ENCODE results near the gene LGALS16.
"Not testable (repeated sequence)": the region's sequence is repeated elsewhere in the genome, so short reads cannot be mapped to it uniquely, and the experiment has no call there.

LGALS16 gene

GRCh38 chr19:39645800-39646411 is 9.8 kb upstream of the LGALS16 start:
- H3K36me3 ChIP-seq (ENCODE audit: control insufficient read depth, insufficient read depth, low read length): no peaks in the 10 kb centered on the region
- H3K4me3 ChIP-seq (replicated peaks; ENCODE audit: low read depth, low read length): no peak overlapping the region
- no peak for DNase-seq (ENCODE audit: extremely low read depth, insufficient read length)
- TF ChIP-seq CTCF (IDR thresholded peaks at IDR 0.05; ENCODE audit: insufficient read depth, low read length, poor library complexity, severe bottlenecking): no peak
- no peaks in the 10 kb centered on the region; the same call in 1 of the 2 replicates for H3K27me3 ChIP-seq (replicated peaks; ENCODE audit: control insufficient read depth, insufficient read depth, low read length)

- H3K36me3 ChIP-seq (ENCODE audit: control insufficient read depth, insufficient read depth, low read length): no peaks in the 10 kb centered on the region
- H3K4me3 ChIP-seq (replicated peaks; ENCODE audit: low read depth, low read length): no peak overlapping the region
- TF ChIP-seq CTCF (IDR thresholded peaks at IDR 0.05; ENCODE audit: insufficient read depth, low read length, poor library complexity, severe bottlenecking): no peak
- H3K27me3 ChIP-seq (replicated peaks; ENCODE audit: control insufficient read depth, insufficient read depth, low read length): no peaks in the 10 kb centered on the region
- DNase-seq (ENCODE audit: extremely low read depth, insufficient read length): no peak
Measured at GRCh38 chr19:39647918-39648317, 7.8 kb upstream of the LGALS16 start.

- no peak for TF ChIP-seq CTCF (IDR thresholded peaks at IDR 0.05; ENCODE audit: insufficient read depth, low read length, poor library complexity, severe bottlenecking)
- no peak for DNase-seq (ENCODE audit: extremely low read depth, insufficient read length)
- H3K27me3 ChIP-seq (replicated peaks; ENCODE audit: control insufficient read depth, insufficient read depth, low read length): no peaks in the 10 kb centered on the region; the same call in none of the 2 replicates
- no peaks in the 10 kb centered on the region for H3K36me3 ChIP-seq (ENCODE audit: control insufficient read depth, insufficient read depth, low read length)
- H3K4me3 ChIP-seq (replicated peaks; ENCODE audit: low read depth, low read length): no peak overlapping the region
Measured at GRCh38 chr19:39659791-39660190, 4.1 kb downstream of the LGALS16 start.

GRCh38 chr19:39660661-39661060 is 4.9 kb downstream of the LGALS16 start:
- H3K4me3 ChIP-seq (replicated peaks; ENCODE audit: low read depth, low read length): no peak overlapping the region

GRCh38 chr19:39661565-39661964 is 5.9 kb downstream of the LGALS16 start:
- Histone ChIP-seq H3K27me3 (replicated peaks; ENCODE audit: control insufficient read depth, insufficient read depth, low read length) (no peaks in the 10 kb centered on the region; the same call in none of the 2 replicates), H3K4me3 (replicated peaks; ENCODE audit: low read depth, low read length) (no peak overlapping the region), H3K36me3 (ENCODE audit: control insufficient read depth, insufficient read depth, low read length) (no peaks in the 10 kb centered on the region)
- no peak for DNase-seq (ENCODE audit: extremely low read depth, insufficient read length)
- no peak for TF ChIP-seq CTCF (IDR thresholded peaks at IDR 0.05; ENCODE audit: insufficient read depth, low read length, poor library complexity, severe bottlenecking)

More at GRCh38 chr19:39660661-39661060, 4.9 kb downstream of the LGALS16 start:
- no peak for TF ChIP-seq CTCF (IDR thresholded peaks at IDR 0.05; ENCODE audit: insufficient read depth, low read length, poor library complexity, severe bottlenecking)
- DNase-seq (ENCODE audit: extremely low read depth, insufficient read length): no peak
- Histone ChIP-seq H3K36me3 (ENCODE audit: control insufficient read depth, insufficient read depth, low read length) (no peaks in the 10 kb centered on the region), H3K27me3 (replicated peaks; ENCODE audit: control insufficient read depth, insufficient read depth, low read length) (no peaks in the 10 kb centered on the region; the same call in none of the 2 replicates)

- H3K27me3 ChIP-seq (replicated peaks; ENCODE audit: control insufficient read depth, insufficient read depth, low read length); H3K36me3 ChIP-seq (ENCODE audit: control insufficient read depth, insufficient read depth, low read length); H3K4me3 ChIP-seq (replicated peaks; ENCODE audit: low read depth, low read length); DNase-seq (ENCODE audit: extremely low read depth, insufficient read length): not testable (repeated sequence)
Measured at GRCh38 chr19:39669860-39670259, 14.1 kb downstream of the LGALS16 start.
